Body of pancreas (tissue), 4 donors: Measurements from ENCODE around the gene MEN1. TPM values are rescaled to one million over a fixed set of nuclear protein-coding genes. Genes with fewer than 3 reads are reported as not detected.

Source experiments
- ATAC-seq: fragments of 150-250 bp; one replicate; pipeline ENCODE4 v1.9.1; 2016
- DNase-seq, 4 donors: peaks; one replicate each; pipeline ENCODE4 v3.0.0-alpha.2; 2019
- H3K27ac ChIP-seq, 4 donors: fragments of 200-600 bp; sonication (generic); 1 replicate in 3 of 4; 2 replicates in 1 of 4; pipeline versions ENCODE4 v1.5.1 to v1.6.1; 2016 to 2019; ENCODE audit warnings: mild to moderate bottlenecking in 1 of 4, mixed read lengths in 1 of 4, moderate library complexity in 1 of 4
- H3K27me3 ChIP-seq, 2 donors: fragments of 200-600 bp; sonication (generic); one replicate each; pipeline ENCODE4 v1.6.0; 2016; ENCODE audit warnings: mild to moderate bottlenecking in 1 of 2
- H3K36me3 ChIP-seq, 2 donors: fragments of 200-600 bp; sonication (generic); replicated peaks in 1 of 2; 2 replicates each; pipeline ENCODE4 v1.5.1; 2016; ENCODE audit warnings: low read depth in 2 of 2; ENCODE audit not compliant: insufficient read depth in 1 of 2
- H3K4me1 ChIP-seq: fragments of 200-600 bp; sonication (generic); one replicate; pipeline ENCODE4 v1.6.0; 2016
- H3K4me3 ChIP-seq, 2 donors: fragments of 200-600 bp; sonication (generic); 1 replicate in 1 of 2; 2 replicates in 1 of 2; pipeline ENCODE4 v1.5.1; 2016 to 2019
- H3K9me3 ChIP-seq, 3 donors: fragments of 200-600 bp; sonication (generic); 1 replicate in 2 of 3; 2 replicates in 1 of 3; pipeline ENCODE4 v1.5.1; 2016
- CTCF ChIP-seq, 7 experiments: fragments of 450-650 bp in 4 of 7; fragments of 200-600 bp in 3 of 7; sonication (generic) in 3 of 7; IDR thresholded peaks; one replicate each; pipeline ENCODE4 v1.5.1; 2016 to 2019; ENCODE audit warnings: antibody characterized with exemption in 7 of 7
- POLR2A ChIP-seq, 3 donors: fragments of 450-650 bp; IDR thresholded peaks; one replicate each; pipeline ENCODE4 v1.6.1; 2016; ENCODE audit warnings: antibody characterized with exemption in 3 of 3, mild to moderate bottlenecking in 2 of 3
- WGBS, 2 donors: methylation state at CpG; one replicate each; pipeline ENCODE4 v1.1.5; 2017; 5-methylcytosine and 5-hydroxymethylcytosine counted together
- intact Hi-C: fragments of 100-400 bp; cut with DNase I; formaldehyde crosslinking; loops from one replicate; pipeline ENCODE4 v1.15.1; 2023
- total RNA-seq, 2 donors: library from RNA; depleted of rRNA; stranded (reverse); fragments of >200 nt; gene quantifications; one replicate each; pipeline ENCODE4 v1.1.0, GENCODE V29; 2016

The MEN1 gene
- total RNA-seq, 2 donors from 2014 or later: 18.8 to 18.9 TPM

GRCh38 chr11:64755681-64756361 is 54.5 kb downstream of the MEN1 start:
- Histone ChIP-seq H3K36me3 (no peaks in the 10 kb centered on the region), H3K4me3 (no peak overlapping the region), H3K27me3 (no peaks in the 10 kb centered on the region), H3K4me1 (no peaks in the 10 kb centered on the region), H3K27ac (no peak overlapping the region), H3K9me3 (no peaks in the 10 kb centered on the region)
- WGBS, 2 donors: 83 to 84% methylated on average over 13 of the region's 13 CpGs
- TF ChIP-seq POLR2A (IDR thresholded peaks at IDR 0.05) (no peak), CTCF (IDR thresholded peaks at IDR 0.05) (no peak)
- intact Hi-C loops: no loop called here
- ATAC-seq: no peak
- DNase-seq: peak in 1 of 4 donors; percentile 2

DNA sequence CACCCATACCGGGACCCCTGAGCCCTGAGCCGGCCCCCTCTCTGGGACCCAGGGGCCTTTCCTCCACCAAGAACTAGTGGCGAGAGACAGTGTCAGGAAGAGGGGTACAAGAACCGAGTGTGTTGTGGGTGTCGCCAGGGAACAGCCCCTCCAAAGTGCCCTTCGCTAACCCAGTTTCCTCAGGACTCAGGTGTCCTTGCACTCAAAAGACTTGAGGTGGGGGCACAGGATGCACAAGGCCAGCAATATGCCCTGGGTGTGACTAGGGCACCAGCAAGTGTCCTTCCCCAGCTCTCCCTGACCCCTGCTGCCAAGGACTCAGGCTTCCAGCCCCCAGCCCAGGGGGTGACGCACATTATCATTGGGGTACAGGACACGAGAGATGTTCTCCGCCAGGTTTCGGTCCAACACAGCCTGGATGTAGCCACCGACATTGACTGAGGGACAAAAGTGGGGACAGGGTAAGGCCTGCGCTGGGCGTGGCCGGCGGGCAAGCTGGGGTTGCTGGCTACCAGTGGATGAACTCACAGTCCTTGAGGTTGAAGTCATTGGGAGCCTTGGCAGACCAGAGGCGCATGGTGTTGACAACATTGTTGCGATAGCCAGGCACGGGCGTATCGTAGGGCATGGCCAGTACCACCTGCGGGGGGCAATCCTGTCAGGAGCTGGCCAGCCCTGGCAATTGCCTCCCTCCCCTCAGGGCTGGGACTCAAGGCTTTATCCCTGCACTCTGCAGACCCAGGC is 55.3 kb downstream of the MEN1 start:
- DNase-seq (no peak), ATAC-seq (no peak)
- Histone ChIP-seq H3K9me3 (no peaks in the 10 kb centered on the region), H3K4me3 (no peak overlapping the region), H3K4me1 (no peaks in the 10 kb centered on the region), H3K27ac (no peak overlapping the region), H3K27me3 (no peaks in the 10 kb centered on the region), H3K36me3 (no peaks in the 10 kb centered on the region)
- 83 to 87% methylated on average over 12 to 21 of the region's 21 CpGs for WGBS, 2 donors
- TF ChIP-seq CTCF (IDR thresholded peaks at IDR 0.05): no peak
- TF ChIP-seq POLR2A (IDR thresholded peaks at IDR 0.05): no peak
- intact Hi-C loops: no loop called here

DNA sequence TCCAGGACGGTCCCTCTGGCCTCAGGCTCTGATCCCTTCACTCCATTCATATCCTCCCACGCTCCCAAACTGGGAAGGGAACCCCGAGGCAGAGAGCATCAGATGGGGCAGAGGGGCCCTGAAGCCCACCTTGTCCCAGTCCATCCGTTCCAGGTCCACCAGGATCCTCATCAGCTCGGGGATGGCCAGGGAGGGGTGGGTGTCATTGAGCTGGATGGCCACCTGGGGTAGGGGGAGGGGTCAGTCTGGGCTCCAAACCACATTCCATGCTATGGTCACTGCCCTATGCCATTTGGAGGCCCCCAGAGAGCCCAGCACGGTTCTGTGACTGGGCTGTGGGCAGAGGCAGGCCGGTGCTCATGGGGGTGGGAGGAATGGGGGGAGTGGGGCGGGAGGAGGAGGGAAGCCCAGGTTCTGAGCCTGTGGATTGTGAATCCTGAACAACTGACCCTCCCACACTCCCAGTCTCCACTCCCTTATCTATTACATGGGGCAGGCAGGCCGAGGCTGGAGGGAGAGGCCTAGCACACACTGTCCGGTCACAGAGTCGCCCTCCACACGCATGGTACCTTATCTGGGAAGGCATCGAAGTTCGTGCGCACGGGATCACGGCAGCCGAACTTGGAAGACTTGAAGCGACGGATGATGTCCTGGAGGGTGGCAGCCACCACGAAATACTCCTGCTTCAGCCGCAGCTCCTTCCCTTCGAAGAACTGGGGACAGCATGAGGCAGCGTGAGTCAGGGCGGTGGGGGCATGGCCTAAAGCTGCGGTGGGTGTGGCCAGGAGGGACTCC is 56.0 kb downstream of the MEN1 start:
- H3K9me3 ChIP-seq: no peaks in the 10 kb centered on the region
- TF ChIP-seq POLR2A (IDR thresholded peaks at IDR 0.05) (no peak), CTCF (IDR thresholded peaks at IDR 0.05) (no peak)
- DNase-seq (peak in 1 of 4 donors; percentile 11), ATAC-seq (no peak)
- no peaks in the 10 kb centered on the region for H3K4me1 ChIP-seq
- no peak overlapping the region for H3K27ac ChIP-seq
- H3K36me3 ChIP-seq: no peaks in the 10 kb centered on the region
- H3K27me3 ChIP-seq: no peaks in the 10 kb centered on the region
- intact Hi-C loops: no loop called here
- no peak overlapping the region for H3K4me3 ChIP-seq
- 87 to 91% methylated on average over 13 to 25 of the region's 26 CpGs for WGBS, 2 donors

Other genes with a start within 250 kb of the MEN1 start
- gene SLC22A12, start 219.3 kb downstream of the MEN1 start, total RNA-seq: not detected
- gene NRXN2, start 87.4 kb downstream of the MEN1 start, total RNA-seq: 1 to 10 TPM; 1.3 to 4.9 TPM
- gene RASGRP2, start 66.4 kb downstream of the MEN1 start, total RNA-seq: 10 to 100 TPM in 1 of 2 donors, 1 to 10 TPM in 1; 4.6 to 17.9 TPM
- gene PYGM, start 50.6 kb downstream of the MEN1 start, total RNA-seq: 1 to 10 TPM in 1 of 2 donors, under 1 TPM in 1; 0.78 to 4.3 TPM
- gene SF1, start 32.0 kb downstream of the MEN1 start, total RNA-seq: 100 to 1,000 TPM; 150 to 470 TPM
- 10 to 100 TPM; 10.4 to 18.1 TPM for gene MAP4K2, start 7.3 kb downstream of the MEN1 start, total RNA-seq
- gene CDC42BPG, start 34.1 kb upstream of the MEN1 start, total RNA-seq: 10 to 100 TPM; 13.5 to 18.9 TPM
- 10 to 100 TPM; 18.7 to 45.2 TPM for gene EHD1, start 68.1 kb upstream of the MEN1 start, total RNA-seq
- gene ATG2A, start 106.7 kb upstream of the MEN1 start, total RNA-seq: 10 to 100 TPM; 16.3 to 34.3 TPM
- gene PPP2R5B, start 114.1 kb upstream of the MEN1 start, total RNA-seq: 10 to 100 TPM; 12.7 to 35.6 TPM
- gene GPHA2, start 125.3 kb upstream of the MEN1 start, total RNA-seq: 10 to 100 TPM in 1 of 2 donors, 1 to 10 TPM in 1; 7.3 to 18.5 TPM
- under 1 TPM in 1 of 2 donors, not detected in 1; 0.78 TPM for gene MAJIN, start 161.6 kb upstream of the MEN1 start, total RNA-seq
- 10 to 100 TPM in 1 of 2 donors, 1 to 10 TPM in 1; 2.3 to 20.8 TPM for gene BATF2, start 186.4 kb upstream of the MEN1 start, total RNA-seq
- gene ARL2, start 203.6 kb upstream of the MEN1 start, total RNA-seq: 10 to 100 TPM; 67.6 to 75.5 TPM
- 10 to 100 TPM in 1 of 2 donors, 1 to 10 TPM in 1; 7.9 to 10.6 TPM for gene SNX15, start 216.9 kb upstream of the MEN1 start, total RNA-seq
- 10 to 100 TPM in 1 of 2 donors, 1 to 10 TPM in 1; 5.4 to 30.3 TPM for gene SAC3D1, start 230.7 kb upstream of the MEN1 start, total RNA-seq
- 10 to 100 TPM in 1 of 2 donors, 1 to 10 TPM in 1; 1.6 to 11.5 TPM for gene NAALADL1, start 248.0 kb upstream of the MEN1 start, total RNA-seq